GM12878 (cell line): ENCODE data around the gene TNK2. TPM values are rescaled to one million over a fixed set of nuclear protein-coding genes. Genes with fewer than 3 reads are reported as not detected.
"Not testable (repeated sequence)": the region's sequence is repeated elsewhere in the genome, so short reads cannot be mapped to it uniquely, and the experiment has no call there.

Experiments used
- ATAC-seq: fragments of 200-7000 bp; cut with Tn5 transposase; 3 replicates; pipeline ENCODE4 v1.9.1; 2020; ENCODE audit warnings: mild to moderate bottlenecking, moderate library complexity
- BruUV-seq: library from RNA; stranded (reverse); fragments of 400-500 nt; replicated peaks from 2 replicates; lab custom pipeline; 2021; lab: Mats Ljungman, UMichigan
- CTCF ChIA-PET: fragments of 300-600 bp; sonication (Branson Sonifier 250); formaldehyde crosslinking; extraction: SDS; loops from one replicate; lab custom pipeline; 2021; ENCODE audit warnings: inconsistent platforms; lab: Yijun Ruan, JAX
- POLR2A ChIA-PET: fragments of 350-600 bp; formaldehyde crosslinking; extraction: SDS; loops from one replicate; lab custom pipeline; 2021; ENCODE audit warnings: inconsistent platforms; lab: Charles Lee
- RAD21 ChIA-PET: fragments of 300-600 bp; sonication (Branson Sonifier 250); formaldehyde crosslinking; loops from one replicate; lab custom pipeline; 2023; ENCODE audit warnings: antibody characterized with exemption; ENCODE audit not compliant: unreplicated experiment; lab: Charles Lee
- SMC1A ChIA-PET: fragments of 300-600 bp; sonication (Branson Sonifier 250); formaldehyde crosslinking; loops from one replicate; lab custom pipeline; 2023; ENCODE audit not compliant: unreplicated experiment, uncharacterized antibody; lab: Charles Lee
- DNase-seq: peaks from one replicate; pipeline ENCODE4 v3.0.0-alpha.2; 2011; ENCODE audit warnings: low read depth, low spot score
- FAIRE-seq: peaks from 3 replicates; lab custom pipeline; 2011; peaks lifted over from hg19 to GRCh38; lab: Jason Lieb, UNC
- H2AFZ ChIP-seq: 2 replicates; pipeline ENCODE4 v1.6.0; 2011; ENCODE audit warnings: low read depth, low read length, control low read depth; ENCODE audit not compliant: control insufficient read depth
- H3K27ac ChIP-seq: 2 replicates; pipeline ENCODE4 v1.5.1; 2011; ENCODE audit warnings: control low read depth; ENCODE audit not compliant: control insufficient read depth, insufficient read depth
- H3K27me3 ChIP-seq, 2 experiments: replicated peaks in 1 of 2; 2 replicates each; pipeline versions ENCODE4 v1.6.0 to v1.6.1; 2011; ENCODE audit warnings: low read length in 1 of 2; ENCODE audit not compliant: control insufficient read depth in 2 of 2, insufficient read depth in 2 of 2
- H3K36me3 ChIP-seq, 2 experiments: 2 replicates each; pipeline ENCODE4 v1.5.1; 2011; ENCODE audit warnings: low read length in 1 of 2; ENCODE audit not compliant: control insufficient read depth in 2 of 2, insufficient read depth in 2 of 2
- H3K4me1 ChIP-seq: 2 replicates; pipeline ENCODE4 v1.6.1; 2011; ENCODE audit warnings: mild to moderate bottlenecking, low read length, moderate library complexity, mixed read lengths; ENCODE audit not compliant: control insufficient read depth, insufficient read depth
- H3K4me2 ChIP-seq: 2 replicates; pipeline ENCODE4 v1.6.0; 2011; ENCODE audit warnings: control low read depth; ENCODE audit not compliant: control insufficient read depth, insufficient read depth
- H3K4me3 ChIP-seq: fragments of 200-600 bp; sonication (generic); 2 replicates; pipeline ENCODE4 v1.5.1; 2016
- H3K79me2 ChIP-seq: 2 replicates; pipeline ENCODE4 v1.6.0; 2011; ENCODE audit warnings: low read length; ENCODE audit not compliant: control insufficient read depth, insufficient read depth
- H3K9ac ChIP-seq: 2 replicates; pipeline ENCODE4 v1.8.0; 2011; ENCODE audit warnings: low read length, control low read depth, mixed read lengths; ENCODE audit not compliant: control insufficient read depth, insufficient read depth
- H3K9me3 ChIP-seq: replicated peaks from 3 replicates; pipeline ENCODE4 v1.5.1; 2011; ENCODE audit warnings: mild to moderate bottlenecking, low read length; ENCODE audit not compliant: control insufficient read depth, insufficient read depth
- H4K20me1 ChIP-seq: 2 replicates; pipeline ENCODE4 v1.6.0; 2011; ENCODE audit not compliant: control insufficient read depth, insufficient read depth
- BACH1 ChIP-seq: fragments of 450-650 bp; IDR thresholded peaks from 2 replicates; pipeline ENCODE4 v1.6.1; 2017; ENCODE audit warnings: mild to moderate bottlenecking, borderline replicate concordance
- BCL3 ChIP-seq: IDR thresholded peaks from 2 replicates; pipeline ENCODE4 v1.6.1; 2011; ENCODE audit warnings: borderline replicate concordance, low read depth, mild to moderate bottlenecking, moderate library complexity, low read length; ENCODE audit not compliant: insufficient read depth, poor library complexity, severe bottlenecking
- BHLHE40 ChIP-seq, 2 experiments: fragments of 450-650 bp in 1 of 2; IDR thresholded peaks; 2 replicates each; pipeline ENCODE4 v1.6.1; 2011 to 2017; ENCODE audit warnings: low read depth in 2 of 2, borderline replicate concordance in 1 of 2, improper control_type of control experiment in 1 of 2, low read length in 1 of 2, mild to moderate bottlenecking in 1 of 2
- CREM ChIP-seq: IDR thresholded peaks from 2 replicates; pipeline ENCODE4 v1.6.1; 2014; ENCODE audit warnings: antibody characterized with exemption, low read depth
- E4F1 ChIP-seq: fragments of 450-650 bp; IDR thresholded peaks from 2 replicates; pipeline ENCODE4 v1.6.1; 2018; ENCODE audit warnings: borderline replicate concordance, mild to moderate bottlenecking; ENCODE audit not compliant: partially characterized antibody
- ETV6 ChIP-seq, 2 experiments: fragments of 450-650 bp in 1 of 2; IDR thresholded peaks in 1 of 2; conservative IDR thresholded peaks in 1 of 2; 2 replicates each; pipeline ENCODE4 v1.6.1; 2014; ENCODE audit warnings: antibody characterized with exemption in 1 of 2, borderline replicate concordance in 1 of 2, low read depth in 1 of 2, mild to moderate bottlenecking in 1 of 2, moderate library complexity in 1 of 2
- GATAD2B ChIP-seq: fragments of 450-650 bp; conservative IDR thresholded peaks from 2 replicates; pipeline ENCODE4 v1.6.1; 2017; ENCODE audit warnings: low read depth, mild to moderate bottlenecking, moderate library complexity
- HCFC1 ChIP-seq: fragments of 150-350 bp; IDR thresholded peaks from 2 replicates; pipeline ENCODE4 v1.6.1; 2014; ENCODE audit warnings: low read length
- IKZF1 ChIP-seq: fragments of 450-650 bp; conservative IDR thresholded peaks from 2 replicates; pipeline ENCODE4 v1.6.1; 2017; ENCODE audit warnings: antibody characterized with exemption, mild to moderate bottlenecking
- NBN ChIP-seq: fragments of 450-650 bp; IDR thresholded peaks from 2 replicates; pipeline ENCODE4 v1.6.1; 2016
- NR2C1 ChIP-seq: fragments of 450-650 bp; IDR thresholded peaks from 2 replicates; pipeline ENCODE4 v1.6.1; 2017; ENCODE audit warnings: antibody characterized with exemption, mild to moderate bottlenecking, moderate library complexity
- POLR2A ChIP-seq: IDR thresholded peaks from 2 replicates; pipeline ENCODE4 v1.6.1; 2011; ENCODE audit warnings: low read depth, mild to moderate bottlenecking, low read length
- RUNX3 ChIP-seq: IDR thresholded peaks from 2 replicates; pipeline ENCODE4 v1.6.1; 2012; ENCODE audit warnings: low read length, inconsistent platforms
- SIN3A ChIP-seq: IDR thresholded peaks from 2 replicates; pipeline ENCODE4 v1.6.1; 2012; ENCODE audit warnings: low read depth, low read length, improper control_type of control experiment
- TAF1 ChIP-seq: IDR thresholded peaks from 2 replicates; pipeline ENCODE4 v1.6.1; 2011; ENCODE audit warnings: mild to moderate bottlenecking, low read depth, low read length, borderline replicate concordance
- WGBS: methylation state at CpG from one replicate; pipeline ENCODE4 v1.1.6; 2016; ENCODE audit warnings: low lambda C conversion rate; ENCODE audit not compliant: insufficient replicate concordance, insufficient coverage; ENCODE audit errors: missing lambda C conversion rate; 5-methylcytosine and 5-hydroxymethylcytosine counted together
- in situ Hi-C: fragments of 300-500 bp; cut with MboI; formaldehyde crosslinking; loops from 9 replicates; pipeline ENCODE4 v1.14.3; 2018; ENCODE audit warnings: mixed read lengths
- intact Hi-C: fragments of 100-400 bp; cut with micrococcal nuclease; formaldehyde crosslinking; loops from one replicate; pipeline ENCODE4 v1.14.2; 2022; ENCODE audit not compliant: unreplicated experiment
- polyA plus RNA-seq, 11 experiments: library from polyadenylated mRNA; depleted of rRNA in 4 of 11; unstranded in 6 of 11; stranded (reverse) in 5 of 11; fragments of >200 nt; fragmentation: Nextera tagmentation in 4 of 11; fragmentation: Illumina TruSeq in 1 of 11; extraction: Ambion mirVana in 4 of 11; extraction: Trizol in 1 of 11; gene quantifications; 1 replicate in 1 of 11; 2 replicates in 10 of 11; pipeline versions ENCODE4 v1.2.1 to v1.2.3, GENCODE V29; 2011 to 2016; ENCODE audit warnings: inconsistent platforms in 2 of 11, missing spikeins in 2 of 11, low read depth in 1 of 11
- total RNA-seq, 4 experiments: library from RNA; depleted of rRNA in 3 of 4; stranded (reverse); fragments of >200 nt in 3 of 4; fragmentation: Illumina TruSeq in 1 of 4; extraction: Trizol in 1 of 4; gene quantifications; 2 replicates each; pipeline versions ENCODE4 v1.2.1 to v1.2.3, GENCODE V29; 2013 to 2021
- TF ChIP-seq, protein P1 (sequence below): fragments of 450-650 bp; IDR thresholded peaks from 2 replicates; pipeline ENCODE4 v1.6.1; 2017; ENCODE audit warnings: low read depth, mild to moderate bottlenecking, moderate library complexity

The TNK2 gene
- total and polyA plus RNA-seq, 10 of the 15 experiments (the other 5 are each of a cell fraction or from before 2014, with no cell fraction given), result 0.13 to 47.8 (median 10.8) TPM

DNA sequence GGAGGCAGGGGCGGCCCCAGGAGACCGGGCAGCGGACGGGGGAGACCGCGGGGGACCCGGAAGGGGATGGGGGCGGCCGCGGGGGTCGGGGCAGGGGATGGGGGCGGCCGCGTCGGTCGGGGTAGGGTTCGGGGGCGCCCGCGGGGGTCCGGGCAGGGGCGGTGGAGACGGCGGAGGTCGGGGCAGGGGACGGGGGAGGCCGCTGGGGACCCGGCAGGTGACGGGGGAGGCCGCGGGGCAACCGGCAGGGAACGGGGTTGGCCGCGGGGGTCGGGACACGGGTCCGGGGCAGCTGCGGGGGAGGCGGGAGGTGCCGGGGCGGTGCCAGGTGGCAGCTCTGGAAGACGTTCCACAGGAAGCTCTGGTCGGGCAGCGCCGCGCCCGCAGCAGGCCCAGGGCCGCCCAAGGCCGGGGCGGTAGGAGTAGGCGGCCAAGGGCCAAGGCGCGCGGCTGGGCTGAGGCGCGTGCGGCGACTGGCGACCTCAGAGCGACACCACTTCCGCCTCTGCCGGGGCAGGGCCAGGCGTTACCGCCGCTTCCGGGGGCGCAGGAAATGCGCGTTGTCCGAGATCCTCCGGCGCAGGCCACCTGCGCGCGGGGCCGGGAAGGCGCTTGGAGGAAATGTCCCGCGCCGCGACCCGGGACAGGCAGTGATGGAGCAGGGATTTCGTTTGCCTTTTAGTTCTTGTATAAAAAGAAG lies 45.9 kb upstream of the TNK2 start:
- intact Hi-C loops, H3K9me3 ChIP-seq, in situ Hi-C loops, H3K36me3 ChIP-seq, H3K79me2 ChIP-seq, BruUV-seq, CTCF ChIA-PET, RAD21 ChIA-PET, H3K4me1 ChIP-seq, H3K27ac ChIP-seq, SMC1A ChIA-PET, H3K27me3 ChIP-seq, H4K20me1 ChIP-seq, FAIRE-seq: not testable (repeated sequence)
- H3K4me3 ChIP-seq, result peak overlapping the region; percentile 65; the same call in 1 of the 2 replicates
- DNase-seq (peak; percentile 47), ATAC-seq (peak; percentile 97)
- under 1% methylated on average over 29 of the region's 84 CpGs for WGBS
- H2AFZ ChIP-seq, result peak overlapping the region; percentile 58
- POLR2A ChIA-PET, result interaction anchor here (1.2 kb wide), 1 partner anchor 47 kb away, joined by 4 read pairs; no protein-coding TSS in a partner anchor
- peak overlapping the region; percentile 44; the same call in 1 of the 2 replicates for H3K9ac ChIP-seq
- H3K4me2 ChIP-seq, result 0 out of 2 replicates have a peak overlapping the region, but pooled peaks have one; percentile 9
- TF ChIP-seq IKZF1 (peak; percentile 79), BHLHE40 (IDR thresholded peaks at IDR 0.05; ENCODE audit: borderline replicate concordance in 1 of 2, low read depth in 2 of 2, low read length in 1 of 2) (peak; percentile 31 to 93; a peak in 3 of 4 replicates), RUNX3 (peak; percentile 58), GATAD2B (peak; percentile 93), TAF1 (peak; percentile 73; the same call in 1 of the 2 replicates), NBN (peak; percentile 59; the same call in 1 of the 2 replicates), POLR2A (peak; percentile 69), E4F1 (peak; percentile 49), BACH1 (peak; percentile 71; the same call in 1 of the 2 replicates), BCL3 (peak; percentile 46), NR2C1 (peak; percentile 51; the same call in 1 of the 2 replicates), HCFC1 (peak; percentile 38; the same call in 1 of the 2 replicates), ETV6 (conservative IDR thresholded peaks at IDR 0.05 in 1 of 2, IDR thresholded peaks at IDR 0.05 in 1 of 2; ENCODE audit: borderline replicate concordance in 1 of 2, low read depth in 1 of 2) (peak in 1 of 2 experiments; percentile 86; a peak in 3 of 4 replicates), SIN3A (0 out of 2 replicates have a peak, but pooled peaks have one; percentile 36), CREM (peak; percentile 96)
- TF ChIP-seq, protein P1, sequence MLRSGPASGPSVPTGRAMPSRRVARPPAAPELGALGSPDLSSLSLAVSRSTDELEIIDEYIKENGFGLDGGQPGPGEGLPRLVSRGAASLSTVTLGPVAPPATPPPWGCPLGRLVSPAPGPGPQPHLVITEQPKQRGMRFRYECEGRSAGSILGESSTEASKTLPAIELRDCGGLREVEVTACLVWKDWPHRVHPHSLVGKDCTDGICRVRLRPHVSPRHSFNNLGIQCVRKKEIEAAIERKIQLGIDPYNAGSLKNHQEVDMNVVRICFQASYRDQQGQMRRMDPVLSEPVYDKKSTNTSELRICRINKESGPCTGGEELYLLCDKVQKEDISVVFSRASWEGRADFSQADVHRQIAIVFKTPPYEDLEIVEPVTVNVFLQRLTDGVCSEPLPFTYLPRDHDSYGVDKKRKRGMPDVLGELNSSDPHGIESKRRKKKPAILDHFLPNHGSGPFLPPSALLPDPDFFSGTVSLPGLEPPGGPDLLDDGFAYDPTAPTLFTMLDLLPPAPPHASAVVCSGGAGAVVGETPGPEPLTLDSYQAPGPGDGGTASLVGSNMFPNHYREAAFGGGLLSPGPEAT, result peak; percentile 39; the same call in 1 of the 2 replicates
